ENCODE data around the gene EXOC2.
A peak's percentile ranks its signal among the peaks of the same experiment; 100 is the strongest.

The EXOC2 gene

GRCh38 chr6:692858-693722 lies at the start of gene EXOC2:
EXOC2 (minus strand) TSS chr6:693139; CDS start chr6:637818, 55,321 bp downstream.
- DNase-seq = peak; percentile 81

DNA sequence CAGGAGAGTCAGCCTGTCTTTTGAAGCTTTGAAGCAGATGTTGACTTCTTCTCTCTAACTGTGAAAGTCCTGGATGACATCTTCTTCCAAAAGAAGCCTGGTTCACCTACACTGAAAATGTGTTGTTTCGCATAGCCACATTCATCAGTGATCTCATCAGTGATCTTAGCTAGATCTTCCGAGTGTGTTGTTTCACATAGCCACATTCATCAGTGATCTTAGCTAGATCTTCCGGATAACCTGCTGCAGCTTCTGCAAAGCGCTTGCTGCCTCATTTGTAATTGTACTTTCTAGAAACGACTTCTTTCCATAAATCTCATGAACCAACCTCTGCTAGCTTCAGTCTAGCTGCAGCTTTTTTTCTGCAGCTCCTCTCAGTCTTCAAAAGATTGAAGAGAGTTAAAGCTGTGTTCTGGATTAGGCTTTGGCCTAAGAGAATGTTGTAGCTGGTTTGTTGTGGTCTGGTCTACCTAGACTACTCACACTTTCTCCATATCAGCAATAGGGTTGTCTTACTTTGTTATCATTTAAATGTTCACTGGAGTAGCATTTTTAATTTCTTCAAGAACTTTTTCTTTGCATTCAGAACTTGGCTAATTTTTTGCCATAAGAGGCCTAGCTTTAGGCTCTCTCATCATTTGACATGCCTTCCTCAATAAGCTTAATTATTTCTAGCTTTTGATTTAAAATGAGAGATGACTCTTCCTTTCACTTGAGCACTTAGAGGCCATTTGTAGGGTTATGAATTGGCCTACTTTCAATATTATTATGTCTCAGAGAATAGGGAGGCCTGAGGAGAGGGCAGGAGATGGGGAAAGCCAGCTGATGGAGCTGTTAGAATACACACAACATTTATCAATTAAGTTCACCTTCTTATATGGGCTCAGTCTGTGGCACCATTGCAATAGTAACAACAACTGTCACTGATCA lies 48.7 kb upstream of the EXOC2 start:
- DNase-seq = no peak

DNA sequence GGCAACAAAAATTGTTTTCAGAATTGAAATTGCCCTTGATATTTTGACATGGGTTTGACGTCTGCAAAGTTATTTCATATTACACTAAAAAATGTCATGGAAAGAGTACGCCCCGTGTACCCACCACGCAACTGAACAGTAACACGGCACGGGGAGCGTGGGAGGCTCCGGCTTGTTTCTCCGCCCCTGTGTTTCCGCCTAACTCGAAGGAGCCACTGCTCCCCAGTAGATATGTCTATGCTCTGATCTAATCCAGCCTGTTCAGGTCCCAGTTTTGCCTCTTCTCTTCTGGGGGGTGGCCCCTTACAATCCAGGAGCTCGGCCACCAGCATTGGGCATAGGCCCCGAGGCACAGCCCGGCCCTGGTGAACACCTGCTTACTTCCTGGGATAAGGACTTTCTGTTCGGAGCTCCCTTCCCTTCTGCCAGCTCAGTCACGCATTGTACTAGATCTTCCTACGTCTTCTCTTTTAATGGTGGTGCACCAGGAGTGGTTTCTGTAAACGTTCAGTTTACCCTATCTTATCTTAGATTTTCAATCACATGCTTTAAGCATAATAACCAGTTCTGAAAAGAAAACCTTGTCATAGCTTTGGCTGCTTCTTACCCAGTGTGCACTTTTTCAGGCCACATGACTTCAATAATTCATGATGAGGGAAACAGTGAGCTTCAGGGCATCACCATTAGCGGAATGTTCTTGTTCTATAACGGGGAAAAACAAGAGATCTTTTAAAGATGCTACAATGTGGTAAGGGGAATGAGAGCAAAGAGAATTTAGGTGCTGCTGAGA lies 43.9 kb upstream of the EXOC2 start:
- DNase-seq = no peak

DNA sequence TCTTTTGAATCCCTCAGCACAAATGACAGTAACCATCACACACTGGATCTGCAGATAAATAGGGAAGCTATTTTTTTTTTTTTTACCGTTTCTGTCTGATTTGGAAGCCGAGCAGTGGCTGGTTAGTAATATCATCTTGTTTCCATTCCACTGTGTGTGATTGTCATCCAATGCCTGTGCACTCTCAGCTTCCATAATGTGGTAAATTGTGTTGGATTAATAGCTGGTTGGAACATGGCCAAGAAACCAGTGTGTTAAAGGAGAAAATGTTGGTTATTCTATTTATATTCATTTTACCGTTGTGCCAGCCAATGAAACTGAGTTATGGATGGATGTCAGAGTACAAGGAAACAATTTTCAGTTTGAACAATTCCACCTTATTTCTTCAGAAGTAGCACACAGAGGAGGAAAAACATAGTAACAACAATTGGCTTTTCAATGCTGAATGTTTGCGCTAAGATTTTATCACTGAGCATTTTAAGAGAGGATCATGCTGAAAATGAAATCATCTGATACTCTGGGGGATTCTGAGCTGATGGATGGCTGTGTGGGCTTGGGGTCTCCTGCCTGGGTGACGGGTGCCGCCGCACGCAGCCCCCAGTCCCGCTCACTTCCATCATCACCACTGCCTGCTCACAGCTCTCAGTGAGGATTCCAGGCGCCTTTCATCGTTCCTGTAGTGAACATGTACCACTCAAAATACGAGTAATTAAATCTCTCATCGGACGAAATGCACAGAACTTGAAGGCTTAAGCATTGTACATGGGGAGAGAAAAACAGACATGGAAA lies 40.7 kb upstream of the EXOC2 start:
- DNase-seq = no peak

DNA sequence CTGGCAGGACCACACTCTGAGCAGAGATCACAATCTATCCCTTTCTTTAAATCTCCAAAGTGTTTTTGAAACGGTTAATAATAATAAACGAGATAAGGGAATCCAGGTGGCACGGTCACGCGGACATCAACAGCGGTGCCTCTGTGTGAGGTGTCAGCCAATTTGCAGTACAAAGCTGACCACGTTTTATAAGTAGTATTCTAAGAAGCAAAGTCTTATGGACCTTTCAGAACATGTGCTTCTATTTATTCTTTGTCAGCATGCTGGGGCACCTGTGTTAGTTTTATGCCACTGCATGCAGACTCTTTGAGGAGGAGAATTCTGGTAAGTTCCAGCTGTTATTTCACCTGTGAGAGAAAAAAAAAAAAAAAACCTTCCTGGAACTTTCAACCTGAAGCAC lies 39.0 kb upstream of the EXOC2 start:
- DNase-seq = no peak

GRCh38 chr6:729606-730320 lies 36.8 kb upstream of the EXOC2 start:
- DNase-seq = no peak

DNA sequence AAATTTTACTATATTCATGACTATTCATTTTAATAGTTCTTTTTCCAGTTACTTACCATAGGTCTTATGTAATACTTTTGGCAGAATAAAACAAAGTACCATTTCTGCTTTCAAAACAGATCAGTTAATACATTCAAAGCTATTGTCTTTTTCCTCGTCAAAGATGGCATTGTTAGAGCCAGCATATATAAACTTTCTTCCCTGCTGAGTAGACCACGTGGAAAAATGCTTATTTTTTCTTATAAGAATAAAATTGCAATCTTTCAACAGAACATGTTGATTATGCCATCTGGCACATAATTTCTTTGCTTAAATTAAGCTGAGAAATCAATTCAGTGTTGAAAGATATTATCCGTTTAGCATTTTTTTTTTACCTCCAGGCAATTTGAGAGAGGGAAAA lies 34.9 kb upstream of the EXOC2 start:
- DNase-seq = no peak

GRCh38 chr6:723540-723939 lies 30.6 kb upstream of the EXOC2 start:
- no peak for DNase-seq

DNA sequence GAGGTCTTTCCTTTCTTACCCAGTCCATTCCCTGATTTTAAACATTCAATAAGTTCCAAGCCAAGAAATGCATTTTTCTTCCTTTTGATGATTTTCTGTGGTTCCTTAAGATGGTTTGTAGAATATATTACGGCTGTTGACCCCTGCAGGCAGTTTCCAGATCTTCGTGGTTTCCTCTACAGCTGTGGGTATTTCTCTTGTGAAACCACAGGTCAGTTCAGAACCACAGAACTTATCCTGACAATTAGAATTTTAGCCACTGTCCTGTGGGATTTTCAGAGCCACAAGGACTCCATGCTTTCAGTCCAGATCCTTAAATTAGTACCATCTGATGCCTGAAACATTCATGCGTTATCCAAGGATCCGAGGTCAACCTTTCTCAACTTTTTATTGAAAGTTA lies 29.7 kb upstream of the EXOC2 start:
- DNase-seq = no peak

- peak; percentile 69 for DNase-seq
Observed at GRCh38 chr6:722077-722524, 29.2 kb upstream of the EXOC2 start.

GRCh38 chr6:718345-718744 lies 25.4 kb upstream of the EXOC2 start:
- no peak for DNase-seq

DNA sequence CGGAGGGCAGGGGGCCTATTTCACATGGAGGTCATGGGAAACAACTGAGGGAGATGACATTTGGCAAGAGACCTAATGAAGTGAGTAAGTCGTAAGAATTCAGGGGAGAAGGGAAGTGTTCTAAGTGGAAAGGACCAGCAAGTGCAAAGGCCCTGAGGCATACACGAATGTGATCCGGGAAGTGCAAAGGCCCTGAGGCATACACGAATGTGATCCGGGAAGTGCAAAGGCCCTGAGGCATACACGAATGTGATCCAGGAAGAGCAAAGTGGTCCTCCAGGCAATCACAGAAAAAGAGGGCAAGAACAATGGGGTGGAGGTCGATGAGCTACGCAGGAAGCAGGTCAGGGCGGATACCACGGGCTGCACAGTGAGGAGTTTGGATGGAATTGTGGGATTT lies 24.2 kb upstream of the EXOC2 start:
- DNase-seq = no peak

DNA sequence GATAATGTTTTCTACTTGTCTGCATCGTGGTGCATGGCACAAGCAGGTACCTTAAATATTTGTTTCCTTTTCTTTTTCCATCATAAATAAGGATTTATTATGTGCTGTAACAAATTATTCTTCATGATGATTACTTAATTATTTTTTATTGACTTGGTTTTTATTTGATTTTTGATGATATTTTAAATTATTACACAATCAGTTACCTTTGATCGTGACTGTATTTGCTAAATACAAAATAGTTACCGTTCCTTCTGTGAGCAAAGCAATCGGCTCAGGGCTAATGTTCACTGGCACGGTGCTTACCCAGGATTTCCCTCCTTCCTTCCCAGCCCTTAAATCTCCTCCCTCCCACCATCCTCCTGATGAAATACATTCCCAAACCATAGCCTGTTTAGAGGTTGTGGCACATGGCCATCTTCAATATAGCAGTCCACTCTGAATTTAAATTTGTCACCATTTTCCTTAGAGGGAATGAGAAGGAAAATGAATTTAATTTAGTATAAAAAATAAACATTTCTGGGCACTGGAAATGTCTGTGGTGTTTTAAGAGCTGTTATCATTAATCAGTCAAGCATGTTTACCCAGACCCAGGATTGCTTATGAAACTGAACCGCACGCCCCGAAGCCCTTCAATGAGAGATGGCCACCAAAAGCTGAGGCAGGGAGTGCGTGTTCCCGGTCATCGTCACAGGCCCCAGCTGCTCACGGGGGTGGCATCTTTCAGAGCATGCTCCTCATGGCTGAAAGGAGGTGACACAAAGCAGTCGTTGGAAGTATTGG lies 23.0 kb upstream of the EXOC2 start:
- DNase-seq = no peak

DNA sequence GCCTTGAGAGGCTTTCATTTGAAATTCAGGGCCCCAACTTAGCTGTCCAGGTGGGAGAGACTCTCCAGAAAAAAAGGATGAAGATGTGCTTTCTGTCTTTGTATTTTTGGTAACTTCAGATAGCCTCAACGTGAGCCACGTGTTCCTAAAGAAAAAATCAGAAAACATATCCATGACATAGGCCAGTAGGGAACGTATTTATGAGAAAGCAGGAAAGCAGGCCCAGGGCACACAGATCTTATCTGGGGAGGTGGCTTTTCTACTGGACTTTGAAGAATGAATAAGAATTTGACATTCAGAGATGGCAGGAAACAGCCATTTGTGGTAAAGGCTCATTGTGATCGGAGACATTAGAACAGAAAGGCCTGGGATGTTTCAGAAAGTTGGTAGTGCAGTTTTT lies 21.2 kb upstream of the EXOC2 start:
- DNase-seq = no peak

DNA sequence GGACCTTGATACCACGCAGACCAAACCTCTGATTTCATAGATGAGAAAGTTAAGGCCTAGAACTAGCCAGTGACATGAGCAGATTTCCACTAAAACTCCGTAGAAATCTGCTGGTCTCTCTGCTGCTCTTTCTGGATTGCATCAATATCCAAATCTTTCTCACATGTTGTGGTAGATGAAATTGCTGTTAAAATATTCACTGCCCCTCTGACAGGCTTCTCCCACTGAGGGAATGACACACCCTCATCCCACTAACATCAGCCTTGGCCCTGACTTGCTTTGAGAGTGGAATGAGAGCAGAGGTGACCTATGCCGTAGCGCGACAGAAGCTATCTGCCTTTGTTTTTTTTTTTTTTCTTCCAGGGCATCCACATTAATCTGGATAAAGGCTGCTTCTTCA lies 20.4 kb upstream of the EXOC2 start:
- DNase-seq = no peak

GRCh38 chr6:712805-713204 lies 19.9 kb upstream of the EXOC2 start:
- DNase-seq = no peak

- DNase-seq = no peak
Observed at GRCh38 chr6:711925-712324, 19.0 kb upstream of the EXOC2 start.

DNA sequence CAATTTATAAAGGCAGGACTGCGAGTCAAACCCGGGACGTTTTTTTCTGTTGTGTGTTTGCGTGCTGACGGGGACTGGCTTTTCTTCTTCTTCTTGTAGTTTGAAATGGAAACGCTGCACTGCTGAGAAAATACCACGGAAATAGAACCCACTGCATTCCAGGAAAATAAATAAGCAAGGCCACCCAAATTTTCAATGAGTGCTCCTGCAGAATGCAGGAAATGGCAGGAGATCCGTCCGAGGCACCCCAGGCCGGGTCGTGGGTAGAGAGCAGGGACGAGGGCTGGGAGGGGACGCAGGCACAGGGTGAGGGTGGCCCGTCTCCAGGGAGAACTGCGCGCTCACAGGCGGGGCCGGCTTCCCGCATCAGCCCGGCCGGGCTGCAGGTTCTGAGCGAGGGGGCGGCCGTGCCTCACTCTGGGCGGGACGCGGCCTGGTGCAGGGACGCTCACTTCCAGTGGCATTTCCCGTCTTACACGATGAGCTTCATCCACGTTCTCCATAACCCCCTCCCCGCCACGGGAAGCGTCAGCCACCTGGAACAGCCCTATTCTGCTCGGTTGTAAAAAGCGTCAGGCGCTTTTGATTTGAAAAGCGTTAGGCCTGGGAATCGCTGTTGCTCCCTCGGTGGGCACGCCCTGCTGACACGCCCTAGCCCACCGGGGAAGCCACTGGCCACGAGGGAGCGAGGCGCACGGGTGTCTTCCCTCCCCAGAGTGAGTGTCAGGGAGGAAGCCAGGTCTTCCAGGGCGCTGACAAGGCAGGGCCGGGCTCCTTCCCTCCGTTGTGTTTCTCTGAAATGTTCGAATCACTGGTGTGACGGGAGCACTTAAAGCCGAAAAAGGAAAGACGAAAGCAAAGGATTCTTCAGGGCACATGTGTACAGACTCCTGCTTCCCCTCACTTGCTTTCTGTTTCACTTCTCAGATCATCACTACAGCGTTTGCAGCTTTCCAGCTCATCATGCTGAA lies 17.9 kb upstream of the EXOC2 start:
- peak; percentile 28 for DNase-seq

DNA sequence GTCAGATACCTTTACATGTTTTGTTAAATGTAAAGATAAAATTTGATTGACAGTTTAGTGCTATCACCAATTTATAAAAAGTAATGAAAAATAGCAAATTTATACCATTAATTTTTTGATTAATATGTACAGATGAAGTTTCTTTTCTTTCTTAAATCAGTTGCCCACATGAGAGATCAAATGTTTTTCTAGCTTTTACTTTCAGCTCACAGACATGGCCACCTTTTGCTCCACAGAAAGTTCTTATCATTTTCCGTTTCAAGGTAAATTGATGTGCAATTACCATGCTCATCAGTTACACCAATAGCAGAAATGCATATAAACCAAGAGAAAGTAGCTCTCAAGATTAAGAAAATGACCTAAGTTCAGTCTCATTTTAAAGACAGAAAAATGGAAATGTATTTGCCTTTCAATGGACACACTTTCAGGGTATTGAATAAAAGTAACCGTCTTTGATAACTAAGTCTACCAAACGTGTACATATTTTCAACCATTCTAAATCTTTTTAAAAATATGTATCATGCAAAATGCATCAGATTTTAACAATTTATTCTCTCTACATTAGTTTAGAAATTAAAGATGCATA lies 16.6 kb upstream of the EXOC2 start:
- no peak for DNase-seq

Data from activated CD4-positive, alpha-beta T cell treated with anti-CD3 and anti-CD28 coated beads, Interleukin-2, amount 50 U/mL, for 1 hour (primary cell).